IPS DF 6.9 (cell line): ENCODE results near the gene NTN1.
A peak's percentile ranks its signal among the peaks of the same experiment; 100 is the strongest.

Source experiments
- DNase-seq: peaks from one replicate; pipeline ENCODE4 v3.0.0-alpha.2; 2013; ENCODE audit warnings: low read depth, low spot score
- H3K27ac ChIP-seq: one replicate; pipeline ENCODE4 v1.5.1; 2013; ENCODE audit warnings: low read length, control low read depth
- H3K27me3 ChIP-seq: 2 replicates; pipeline ENCODE4 v1.6.1; 2013; ENCODE audit warnings: mild to moderate bottlenecking, low read length; ENCODE audit not compliant: control insufficient read depth, insufficient read depth
- H3K36me3 ChIP-seq: 2 replicates; pipeline ENCODE4 v1.6.1; 2013; ENCODE audit warnings: low read length; ENCODE audit not compliant: control insufficient read depth, insufficient read depth
- H3K4me1 ChIP-seq: 2 replicates; pipeline ENCODE4 v1.6.1; 2013; ENCODE audit warnings: low read length; ENCODE audit not compliant: control insufficient read depth, insufficient read depth
- H3K4me3 ChIP-seq: 2 replicates; pipeline ENCODE4 v1.5.1; 2013; ENCODE audit warnings: mild to moderate bottlenecking, low read length
- H3K9me3 ChIP-seq: 2 replicates; pipeline ENCODE4 v1.6.1; 2013; ENCODE audit warnings: low read length, inconsistent platforms; ENCODE audit not compliant: control insufficient read depth, insufficient read depth
- WGBS: extraction: QIAGEN DNeasy Blood & Tissue Kit; methylation state at CpG from one replicate; pipeline ENCODE4 v1.1.7; 2013; ENCODE audit warnings: mixed read lengths, missing lambda C conversion rate; ENCODE audit not compliant: insufficient read length, insufficient coverage; 5-methylcytosine and 5-hydroxymethylcytosine counted together

Gene NTN1

GRCh38 chr17:9022573-9023391 is 1.5 kb downstream of the NTN1 start:
- no peak overlapping the region for H3K27ac ChIP-seq
- no peak for DNase-seq
- peaks cover 48% of the 10 kb centered on the region for H3K27me3 ChIP-seq
- H3K36me3 ChIP-seq: no peaks in the 10 kb centered on the region
- no CpG with 5 or more reads among the region's 106 CpGs for WGBS
- H3K4me3 ChIP-seq: peak overlapping the region; percentile 66; the same call in 1 of the 2 replicates
- H3K4me1 ChIP-seq: peaks cover 15% of the 10 kb centered on the region
- no peaks in the 10 kb centered on the region for H3K9me3 ChIP-seq

- no peaks in the 10 kb centered on the region for H3K9me3 ChIP-seq
- WGBS: no CpG with 5 or more reads among the region's 49 CpGs
- no peak overlapping the region; the same call in 1 of the 2 replicates for H3K4me3 ChIP-seq
- no peaks in the 10 kb centered on the region for H3K36me3 ChIP-seq
- H3K27ac ChIP-seq: no peak overlapping the region
- peaks cover 17% of the 10 kb centered on the region for H3K4me1 ChIP-seq
- H3K27me3 ChIP-seq: peaks cover 47% of the 10 kb centered on the region
- DNase-seq: no peak
Measured at GRCh38 chr17:9023392-9024218, 2.3 kb downstream of the NTN1 start.

DNA sequence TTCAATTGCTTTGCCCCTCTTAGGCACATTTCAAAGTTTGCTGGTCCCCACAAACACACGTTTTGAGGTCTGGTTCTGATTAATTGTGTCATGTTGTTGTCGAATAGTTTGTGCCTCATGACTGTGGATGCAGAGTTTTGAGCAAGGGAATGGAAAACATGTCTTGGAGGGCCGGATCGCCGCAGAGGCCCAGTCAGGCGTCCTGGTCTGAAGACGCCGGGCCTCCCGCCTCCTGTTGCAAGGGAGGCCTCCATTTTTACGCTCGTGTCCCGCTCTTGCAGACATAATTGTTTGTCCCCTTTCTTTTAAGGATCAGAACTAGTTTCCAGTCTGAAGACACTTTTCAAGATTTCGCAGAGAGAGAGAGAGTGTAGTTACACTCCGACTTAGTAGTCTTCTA is 3.2 kb downstream of the NTN1 start:
- H3K27me3 ChIP-seq: peaks cover 46% of the 10 kb centered on the region
- DNase-seq: no peak
- no CpG with 5 or more reads among the region's 14 CpGs for WGBS
- no peaks in the 10 kb centered on the region for H3K9me3 ChIP-seq
- peaks cover 20% of the 10 kb centered on the region for H3K4me1 ChIP-seq
- no peaks in the 10 kb centered on the region for H3K36me3 ChIP-seq
- no peak overlapping the region for H3K4me3 ChIP-seq
- H3K27ac ChIP-seq: no peak overlapping the region

- DNase-seq: no peak
- H3K4me3 ChIP-seq: no peak overlapping the region
- H3K27me3 ChIP-seq: peaks cover 32% of the 10 kb centered on the region
- no peaks in the 10 kb centered on the region for H3K36me3 ChIP-seq
- H3K4me1 ChIP-seq: peaks cover 17% of the 10 kb centered on the region
- no CpG with 5 or more reads among the region's 8 CpGs for WGBS
- H3K9me3 ChIP-seq: no peaks in the 10 kb centered on the region
- no peak overlapping the region for H3K27ac ChIP-seq
Measured at GRCh38 chr17:9026741-9027140, 5.4 kb downstream of the NTN1 start.

- WGBS: no CpG with 5 or more reads among the region's 11 CpGs
- Histone ChIP-seq H3K4me3 (no peak overlapping the region), H3K36me3 (no peaks in the 10 kb centered on the region), H3K4me1 (peaks cover 11% of the 10 kb centered on the region), H3K27ac (no peak overlapping the region), H3K9me3 (no peaks in the 10 kb centered on the region), H3K27me3 (peaks cover 17% of the 10 kb centered on the region)
- DNase-seq: no peak
Measured at GRCh38 chr17:9028202-9028987, 7.1 kb downstream of the NTN1 start.

DNA sequence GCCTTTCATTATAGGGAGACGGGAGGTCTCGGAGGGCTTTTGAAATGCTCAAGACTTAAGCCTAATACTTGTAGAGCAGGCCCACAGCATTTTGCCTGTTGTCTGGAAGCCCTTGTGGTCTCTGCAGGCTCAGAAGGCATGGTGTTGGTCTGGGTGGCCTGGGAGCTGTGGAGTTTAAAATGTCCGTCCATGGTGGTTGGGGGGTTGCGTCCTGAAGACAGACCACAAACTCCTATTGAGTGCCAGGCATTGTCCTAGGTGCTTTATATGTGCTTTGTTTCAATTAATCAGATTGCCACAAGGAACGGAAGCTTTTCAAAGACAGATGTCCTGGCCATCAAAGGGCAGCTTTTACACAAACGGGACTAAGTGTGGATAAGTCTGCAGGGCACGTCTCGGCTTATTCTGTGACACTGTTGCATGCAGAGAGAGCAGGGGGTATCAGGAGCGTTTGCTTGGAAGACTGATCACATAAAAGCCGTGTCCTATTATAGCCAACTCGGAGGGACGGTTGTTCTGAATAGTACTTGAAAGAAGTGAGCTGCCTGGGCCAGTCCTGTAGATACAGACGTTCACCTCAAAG is 7.8 kb downstream of the NTN1 start:
- H3K27me3 ChIP-seq: peaks cover 11% of the 10 kb centered on the region; the same call in 1 of the 2 replicates

DNA sequence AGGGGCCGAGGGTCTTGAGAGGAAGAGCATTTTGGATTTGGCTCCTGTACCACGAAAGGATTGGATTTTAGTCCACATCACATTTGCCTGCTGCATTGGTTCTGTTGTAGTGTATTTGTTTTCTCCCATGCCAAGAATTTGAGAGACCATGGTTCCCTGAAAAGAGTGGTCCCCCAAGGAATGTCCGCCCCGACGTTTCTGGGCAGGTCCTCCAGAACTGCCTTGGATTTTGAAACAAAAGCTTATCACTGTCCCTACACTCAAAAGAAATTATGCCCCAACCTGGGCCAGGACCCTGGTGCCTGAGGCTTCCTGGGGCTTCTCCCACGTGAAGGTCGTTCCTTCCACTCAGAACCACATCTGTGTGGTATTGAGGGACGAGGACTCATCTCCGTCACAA is 10.8 kb downstream of the NTN1 start:
- Histone ChIP-seq H3K27ac (no peak overlapping the region), H3K4me1 (peaks cover 5% of the 10 kb centered on the region), H3K4me3 (no peak overlapping the region), H3K9me3 (no peaks in the 10 kb centered on the region), H3K36me3 (no peaks in the 10 kb centered on the region), H3K27me3 (0 out of 2 replicates have a peak, but pooled peaks cover 1% of the 10 kb centered on the region)
- DNase-seq: no peak
- WGBS: no CpG with 5 or more reads among the region's 9 CpGs

More for the DNA sequence above, 7.8 kb downstream of the NTN1 start:
- H3K27ac ChIP-seq: no peak overlapping the region
- WGBS: no CpG with 5 or more reads among the region's 13 CpGs
- H3K9me3 ChIP-seq: no peaks in the 10 kb centered on the region
- peaks cover 11% of the 10 kb centered on the region for H3K4me1 ChIP-seq
- H3K4me3 ChIP-seq: no peak overlapping the region
- DNase-seq: no peak
- H3K36me3 ChIP-seq: no peaks in the 10 kb centered on the region

DNA sequence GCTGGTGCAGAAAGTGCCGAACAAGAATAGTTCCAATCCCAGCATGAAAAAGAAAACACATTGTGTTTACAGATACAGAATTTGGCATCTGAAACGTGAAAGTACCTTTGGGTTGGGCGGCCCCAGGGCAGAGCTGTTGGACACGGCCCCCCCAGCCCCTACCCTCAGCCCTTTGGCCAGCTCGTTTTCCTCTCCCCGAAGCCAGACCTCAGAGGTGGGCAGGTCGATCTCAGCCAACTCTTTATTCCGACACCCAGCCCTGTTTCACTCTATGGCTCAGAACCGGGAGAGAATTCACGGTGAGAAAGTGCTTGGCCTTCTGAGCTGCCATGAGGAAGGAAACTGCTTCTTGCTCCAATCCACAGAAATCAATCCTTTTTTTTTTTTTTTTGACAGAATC is 11.3 kb downstream of the NTN1 start:
- Histone ChIP-seq H3K27ac (no peak overlapping the region), H3K27me3 (0 out of 2 replicates have a peak, but pooled peaks cover 1% of the 10 kb centered on the region), H3K9me3 (no peaks in the 10 kb centered on the region), H3K36me3 (no peaks in the 10 kb centered on the region), H3K4me3 (no peak overlapping the region), H3K4me1 (peaks cover 5% of the 10 kb centered on the region)
- WGBS: no CpG with 5 or more reads among the region's 10 CpGs
- no peak for DNase-seq

- H3K27ac ChIP-seq: no peak overlapping the region
- no peak overlapping the region for H3K4me3 ChIP-seq
- DNase-seq: no peak
- no peaks in the 10 kb centered on the region for H3K36me3 ChIP-seq
- H3K4me1 ChIP-seq: no peaks in the 10 kb centered on the region
- no peaks in the 10 kb centered on the region for H3K27me3 ChIP-seq
- no CpG with 5 or more reads among the region's 1 CpG for WGBS
- H3K9me3 ChIP-seq: no peaks in the 10 kb centered on the region
Measured at GRCh38 chr17:9035249-9035648, 13.9 kb downstream of the NTN1 start.

GRCh38 chr17:9036336-9036735 is 15.0 kb downstream of the NTN1 start:
- DNase-seq: no peak
- Histone ChIP-seq H3K36me3 (no peaks in the 10 kb centered on the region), H3K9me3 (no peaks in the 10 kb centered on the region), H3K4me3 (no peak overlapping the region), H3K27ac (no peak overlapping the region), H3K27me3 (no peaks in the 10 kb centered on the region), H3K4me1 (no peaks in the 10 kb centered on the region)
- WGBS: no CpG with 5 or more reads among the region's 4 CpGs
